Colon (tissue), 2 donors: ENCODE data around the gene CFAP126.
"Not testable (repeated sequence)": the region's sequence is repeated elsewhere in the genome, so short reads cannot be mapped to it uniquely, and the experiment has no call there.

ENCODE experiments used
- FAIRE-seq: peaks from 2 replicates; lab custom pipeline; 2012; peaks lifted over from hg19 to GRCh38; lab: Jason Lieb, UNC
- donor health status: control.
- donor health status: control.

Gene CFAP126

DNA sequence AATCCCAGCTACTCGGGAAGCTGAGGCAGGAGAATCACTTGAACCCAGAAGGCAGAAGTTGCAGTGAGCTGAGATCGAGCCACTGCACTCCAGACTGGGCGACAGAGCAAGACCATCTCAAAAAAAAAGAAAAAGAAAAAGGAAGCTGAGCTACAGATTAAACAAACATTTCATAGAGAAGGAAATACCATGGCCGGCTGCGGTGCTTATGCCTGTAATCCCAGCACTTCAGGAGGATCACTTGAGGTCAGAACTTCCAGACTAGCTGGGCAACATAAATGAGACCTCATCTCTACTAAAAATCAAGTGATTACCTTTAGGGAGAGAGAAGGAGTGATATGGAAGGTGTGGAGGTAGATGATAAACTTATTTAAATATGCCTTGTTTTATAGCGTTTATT, 14.0 kb upstream of the CFAP126 start:
- FAIRE-seq = no peak

DNA sequence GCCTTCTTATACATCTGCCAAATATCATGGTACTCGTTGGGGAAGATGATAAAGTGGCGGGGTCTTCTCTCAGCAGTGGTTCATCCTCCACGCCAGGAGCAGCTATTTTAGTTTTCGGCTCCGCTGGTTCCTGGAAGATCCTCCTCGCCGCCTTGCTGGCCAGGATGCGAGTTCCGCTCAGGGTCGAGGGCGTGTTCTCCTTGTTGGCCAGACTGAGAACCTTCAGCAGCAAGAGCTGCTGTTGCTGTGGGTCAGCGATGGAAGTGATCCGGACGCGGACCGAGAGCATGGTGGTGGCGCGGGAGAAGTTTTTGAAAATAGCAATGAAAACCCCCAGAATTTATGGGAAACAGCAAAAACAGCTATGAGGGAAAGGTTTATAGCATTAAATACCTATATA, 11.4 kb upstream of the CFAP126 start:
- no peak for FAIRE-seq

GRCh38 chr1:161378014-161378413, 10.3 kb upstream of the CFAP126 start:
- FAIRE-seq = no peak

DNA sequence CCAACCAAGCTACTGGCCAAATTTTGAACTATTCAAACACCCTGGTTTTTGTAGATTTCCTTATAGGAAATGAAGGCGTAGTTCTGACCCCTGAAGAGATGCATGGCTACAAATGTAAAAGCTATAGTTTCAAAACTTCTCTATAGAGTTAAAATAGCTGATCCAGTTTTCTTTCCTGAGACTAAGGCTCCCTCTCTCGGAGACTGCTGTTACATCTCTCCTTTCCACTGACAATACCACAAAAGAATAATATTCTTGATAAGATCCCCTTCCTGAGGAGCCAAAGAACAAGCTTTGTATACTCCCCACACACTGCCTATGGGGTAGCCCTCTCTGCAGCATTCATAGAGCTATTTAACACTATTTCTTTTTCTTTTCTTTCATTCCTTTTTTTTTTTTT, 6.7 kb upstream of the CFAP126 start:
- FAIRE-seq = no peak

DNA sequence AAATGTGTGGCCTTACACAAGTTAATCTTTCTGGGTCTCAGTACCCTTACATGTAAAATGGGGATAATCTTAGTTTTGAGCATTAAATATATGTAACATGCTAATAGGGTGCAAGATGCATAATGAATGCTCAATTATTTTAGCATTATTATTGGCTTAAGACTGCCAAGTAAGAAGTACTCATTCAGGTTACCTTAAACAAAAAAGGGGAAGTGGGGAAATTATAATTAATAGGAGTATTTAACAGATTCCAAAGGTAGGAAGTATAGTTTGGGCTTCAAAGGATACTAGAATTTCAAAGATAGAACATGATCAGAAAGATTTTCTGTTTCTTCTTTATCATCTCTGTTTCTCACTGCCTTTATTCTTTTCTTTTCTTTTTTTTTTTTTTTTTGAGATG, 5.8 kb upstream of the CFAP126 start:
- no peak for FAIRE-seq

- FAIRE-seq = no peak
These were observed 2.5 kb downstream of the CFAP126 start for GRCh38 chr1:161365207-161365606.

DNA sequence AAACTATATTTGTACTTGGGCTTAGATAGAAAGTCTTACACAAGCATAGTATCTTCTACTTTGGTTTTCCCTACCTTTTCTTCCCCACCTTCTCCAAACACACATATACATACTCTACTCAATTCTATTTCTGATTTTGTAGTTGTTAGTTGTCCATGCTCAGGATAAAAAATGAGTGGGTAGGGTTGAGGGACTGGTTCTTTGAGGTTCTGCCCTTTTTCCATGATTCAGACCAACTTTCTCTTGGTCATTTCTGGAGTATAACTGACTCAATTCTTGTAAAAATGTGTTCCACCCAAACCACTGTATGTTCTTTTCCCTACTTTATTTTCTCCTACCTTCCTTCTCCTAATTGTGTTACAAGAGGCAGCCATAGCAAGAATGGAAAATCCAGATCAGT, 3.3 kb downstream of the CFAP126 start:
- no peak for FAIRE-seq

- FAIRE-seq = no peak
These were observed 8.4 kb downstream of the CFAP126 start for GRCh38 chr1:161359291-161359690.

GRCh38 chr1:161357073-161357472, 10.6 kb downstream of the CFAP126 start:
- FAIRE-seq = no peak

GRCh38 chr1:161351482-161351881, 16.2 kb downstream of the CFAP126 start:
- no peak for FAIRE-seq

- no peak for FAIRE-seq
These were observed 17.0 kb downstream of the CFAP126 start for GRCh38 chr1:161350671-161351070.

DNA sequence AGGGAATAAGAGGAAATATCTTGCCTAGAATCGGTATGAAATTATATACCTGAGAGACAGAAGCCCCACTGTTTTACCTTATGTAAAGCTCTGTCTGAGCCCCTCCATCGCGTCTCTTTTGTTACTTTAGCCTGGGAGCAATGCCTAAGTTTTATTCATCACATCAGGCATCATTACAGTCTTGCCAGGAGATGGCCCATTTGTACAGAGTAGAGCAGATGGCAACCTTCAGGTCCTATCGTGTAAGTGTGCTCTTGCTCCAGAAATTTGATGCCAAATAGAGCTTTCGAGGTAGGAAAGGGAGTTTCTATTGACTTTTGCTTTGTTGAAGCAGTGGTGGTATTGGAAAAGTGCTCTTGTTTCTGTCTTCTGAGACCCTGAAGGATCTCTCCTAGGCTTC, 24.9 kb downstream of the CFAP126 start:
- no peak for FAIRE-seq

- FAIRE-seq = no peak
These were observed 25.5 kb downstream of the CFAP126 start for GRCh38 chr1:161342177-161342576.

- FAIRE-seq = no peak
These were observed 31.9 kb downstream of the CFAP126 start for GRCh38 chr1:161335796-161336195.

GRCh38 chr1:161333166-161333565, 34.5 kb downstream of the CFAP126 start:
- FAIRE-seq = no peak

DNA sequence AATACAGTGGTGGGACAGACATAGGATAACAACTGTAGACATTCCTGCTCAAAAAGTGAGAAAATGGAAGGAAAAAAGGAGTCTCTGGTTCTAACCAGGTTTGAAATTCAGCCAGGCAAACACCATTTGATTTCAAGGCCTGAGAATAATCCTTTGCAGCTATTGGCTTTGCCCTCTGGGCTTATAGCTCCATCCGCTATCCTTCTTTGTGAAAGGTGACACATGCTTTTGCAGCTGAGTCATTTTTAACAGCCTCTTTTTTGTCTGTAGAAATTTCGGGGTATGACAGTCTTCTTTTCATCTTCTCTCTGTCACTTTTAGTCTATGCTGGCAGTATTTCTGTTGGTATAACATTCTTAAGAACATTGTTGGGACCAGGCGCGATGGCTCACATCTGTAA, 37.3 kb downstream of the CFAP126 start:
- FAIRE-seq = no peak

DNA sequence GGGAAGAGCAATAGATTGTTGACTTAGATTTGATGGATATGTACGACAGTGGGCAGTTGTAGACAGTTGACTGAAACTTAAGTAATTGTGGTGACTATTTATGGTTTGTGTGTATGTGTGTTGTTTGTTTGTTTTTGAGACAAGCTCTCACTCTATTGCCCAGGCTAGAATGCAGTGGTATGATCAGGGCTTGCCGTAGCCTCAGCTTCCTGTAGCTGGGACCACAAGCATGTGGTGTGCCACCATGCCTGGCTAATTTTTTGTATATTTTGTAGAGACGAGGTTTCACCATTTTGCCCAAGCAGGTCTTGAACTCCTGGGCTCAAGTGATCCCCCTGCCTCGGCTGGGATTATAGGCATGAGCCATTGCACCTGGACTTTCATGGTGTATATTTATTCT, 43.7 kb downstream of the CFAP126 start:
- FAIRE-seq = no peak

DNA sequence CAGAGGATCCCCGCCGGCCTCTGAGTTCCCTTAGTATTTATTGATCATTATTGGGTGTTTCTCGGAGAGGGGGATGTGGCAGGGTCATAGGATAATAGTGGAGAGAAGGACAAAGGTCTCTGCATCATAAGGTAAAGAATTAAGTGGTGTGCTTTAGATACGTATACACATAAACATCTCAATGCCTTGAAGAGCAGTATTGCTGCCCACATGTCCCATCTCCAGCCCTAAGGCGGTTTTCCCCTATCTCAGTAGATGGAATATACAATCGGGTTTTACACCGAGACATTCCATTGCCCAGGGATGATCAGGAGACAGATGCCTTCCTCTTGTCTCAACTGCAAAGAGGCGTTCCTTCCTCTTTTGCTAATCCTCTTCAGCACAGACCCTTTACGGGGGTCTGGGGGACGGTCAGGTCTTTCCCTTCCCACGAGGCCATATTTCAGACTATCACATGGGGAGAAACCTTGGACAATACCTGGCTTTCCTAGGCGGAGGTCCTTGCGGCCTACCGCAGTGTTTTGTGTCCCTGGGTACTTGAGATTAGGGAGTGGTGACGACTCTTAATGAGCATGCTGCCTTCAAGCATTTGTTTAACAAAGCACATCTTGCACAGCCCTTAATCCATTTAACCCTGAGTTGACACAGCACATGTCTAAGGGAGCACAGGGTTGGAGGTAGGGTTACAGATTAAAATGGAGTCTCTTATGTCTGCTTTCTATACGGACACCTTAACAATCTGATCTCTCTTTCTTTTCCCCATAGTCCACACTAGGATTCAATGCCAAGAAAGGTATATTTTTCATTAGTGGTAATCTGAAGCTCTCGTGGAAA, 51.6 kb downstream of the CFAP126 start:
- not testable (repeated sequence) for FAIRE-seq
